ENCODE data around the gene PZP.

DNA sequence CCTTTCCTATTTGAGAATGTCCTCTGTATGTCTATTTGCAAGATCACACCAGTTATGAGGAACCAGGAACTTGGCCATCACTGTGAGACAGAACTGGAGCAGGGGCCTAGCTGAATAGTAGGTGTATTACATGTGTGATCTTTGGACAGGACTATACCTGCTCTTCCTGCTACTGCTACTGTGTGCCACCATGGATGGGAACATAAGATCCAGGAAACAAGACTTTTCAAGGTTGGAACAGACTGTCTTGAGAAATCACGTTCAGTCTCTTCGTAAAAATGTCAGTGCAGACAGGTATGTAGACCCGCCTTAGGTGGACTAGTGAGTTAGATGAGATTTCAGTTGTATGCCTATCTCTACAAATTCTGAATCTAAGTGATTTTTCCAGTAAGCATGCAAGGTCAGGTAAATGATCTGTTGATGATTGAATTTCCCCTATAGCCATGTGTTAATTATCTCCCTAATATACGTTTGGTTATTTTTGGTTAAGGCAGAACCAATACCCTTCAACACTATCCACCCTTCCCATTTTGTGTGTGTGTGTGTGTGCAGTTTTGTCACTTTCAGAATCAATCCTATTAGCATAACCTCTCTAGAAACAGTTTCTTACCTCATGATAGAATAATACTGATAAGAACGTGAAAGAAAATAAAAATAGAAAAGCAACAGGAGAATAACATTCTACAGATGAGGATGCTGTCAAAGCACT is 99.5 kb downstream of the PZP start:
- TF ChIP-seq IKZF2 (IDR thresholded peaks at IDR 0.05) (no peak), MXI1 (IDR thresholded peaks at IDR 0.05; ENCODE audit: low read depth, low read length) (no peak), JUNB (IDR thresholded peaks at IDR 0.05) (no peak), EP300 (IDR thresholded peaks at IDR 0.05; ENCODE audit: borderline replicate concordance in 1 of 2, control insufficient read depth in 1 of 2, low read depth in 2 of 2, low read length in 2 of 2) (no peak)
- TF ChIP-seq, protein P1, sequence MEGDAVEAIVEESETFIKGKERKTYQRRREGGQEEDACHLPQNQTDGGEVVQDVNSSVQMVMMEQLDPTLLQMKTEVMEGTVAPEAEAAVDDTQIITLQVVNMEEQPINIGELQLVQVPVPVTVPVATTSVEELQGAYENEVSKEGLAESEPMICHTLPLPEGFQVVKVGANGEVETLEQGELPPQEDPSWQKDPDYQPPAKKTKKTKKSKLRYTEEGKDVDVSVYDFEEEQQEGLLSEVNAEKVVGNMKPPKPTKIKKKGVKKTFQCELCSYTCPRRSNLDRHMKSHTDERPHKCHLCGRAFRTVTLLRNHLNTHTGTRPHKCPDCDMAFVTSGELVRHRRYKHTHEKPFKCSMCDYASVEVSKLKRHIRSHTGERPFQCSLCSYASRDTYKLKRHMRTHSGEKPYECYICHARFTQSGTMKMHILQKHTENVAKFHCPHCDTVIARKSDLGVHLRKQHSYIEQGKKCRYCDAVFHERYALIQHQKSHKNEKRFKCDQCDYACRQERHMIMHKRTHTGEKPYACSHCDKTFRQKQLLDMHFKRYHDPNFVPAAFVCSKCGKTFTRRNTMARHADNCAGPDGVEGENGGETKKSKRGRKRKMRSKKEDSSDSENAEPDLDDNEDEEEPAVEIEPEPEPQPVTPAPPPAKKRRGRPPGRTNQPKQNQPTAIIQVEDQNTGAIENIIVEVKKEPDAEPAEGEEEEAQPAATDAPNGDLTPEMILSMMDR (IDR thresholded peaks at IDR 0.05 in 2 of 3, conservative IDR thresholded peaks at IDR 0.05 in 1 of 3; ENCODE audit: control insufficient read depth in 2 of 3, extremely low read depth in 1 of 3, insufficient read depth in 1 of 3, low read depth in 3 of 3, low read length in 3 of 3): no peak
- TF ChIP-seq, protein P2, sequence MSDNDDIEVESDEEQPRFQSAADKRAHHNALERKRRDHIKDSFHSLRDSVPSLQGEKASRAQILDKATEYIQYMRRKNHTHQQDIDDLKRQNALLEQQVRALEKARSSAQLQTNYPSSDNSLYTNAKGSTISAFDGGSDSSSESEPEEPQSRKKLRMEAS (IDR thresholded peaks at IDR 0.05; ENCODE audit: low read depth, low read length): no peak
